Erythroblast (primary cell): ENCODE measurements around the gene YIF1A.

Source experiments
- DNase-seq, 2 experiments: peaks; one replicate each; lab custom pipeline; 2025; lab: John Stamatoyannopoulos, UW
- GATA1 ChIP-seq: IDR thresholded peaks from 2 replicates; pipeline ENCODE4 v1.6.1; 2011; ENCODE audit warnings: low read depth, mild to moderate bottlenecking, control low read depth, low read length, moderate library complexity
- POLR2A ChIP-seq: IDR thresholded peaks from 2 replicates; pipeline ENCODE4 v1.6.1; 2011; ENCODE audit warnings: mild to moderate bottlenecking, low read length

The YIF1A gene

GRCh38 chr11:66318600-66318970, 29.6 kb upstream of the YIF1A start:
- TF ChIP-seq GATA1, result no peak
- no peak for TF ChIP-seq POLR2A
- DNase-seq, result no peak

- TF ChIP-seq POLR2A (no peak), GATA1 (no peak)
- peak in 1 of 2 experiments; percentile 50 for DNase-seq
These were observed 29.0 kb upstream of the YIF1A start for GRCh38 chr11:66317723-66318599.

GRCh38 chr11:66317322-66317722, 28.4 kb upstream of the YIF1A start:
- TF ChIP-seq POLR2A (no peak), GATA1 (no peak)
- no peak for DNase-seq

- DNase-seq, result no peak
- TF ChIP-seq GATA1 (no peak), POLR2A (no peak)
These were observed 27.9 kb upstream of the YIF1A start, which contains the start of gene CD248 for GRCh38 chr11:66316849-66317251. CD248 (minus strand) TSS chr11:66317044; CDS start chr11:66317027, 17 bp downstream.

- TF ChIP-seq POLR2A, result no peak
- TF ChIP-seq GATA1, result no peak
- DNase-seq, result no peak
These were observed 27.2 kb upstream of the YIF1A start for GRCh38 chr11:66315921-66316811.

- DNase-seq, result no peak
- TF ChIP-seq GATA1 (no peak), POLR2A (no peak)
These were observed 26.5 kb upstream of the YIF1A start for GRCh38 chr11:66315498-66315885.

GRCh38 chr11:66314561-66315497, 25.9 kb upstream of the YIF1A start:
- TF ChIP-seq GATA1 (no peak), POLR2A (no peak)
- no peak for DNase-seq

- DNase-seq, result no peak
- TF ChIP-seq POLR2A (no peak), GATA1 (no peak)
These were observed 25.2 kb upstream of the YIF1A start for GRCh38 chr11:66314186-66314501.

GRCh38 chr11:66313321-66314185, 24.6 kb upstream of the YIF1A start:
- TF ChIP-seq POLR2A (no peak), GATA1 (no peak)
- DNase-seq, result no peak

GRCh38 chr11:66312549-66313320, 23.8 kb upstream of the YIF1A start:
- TF ChIP-seq GATA1 (no peak), POLR2A (no peak)
- peak; percentile 99 to 100 for DNase-seq

- TF ChIP-seq POLR2A, result no peak
- peak; percentile 29 for TF ChIP-seq GATA1
- DNase-seq, result peak; percentile 96 to 97
These were observed 23.1 kb upstream of the YIF1A start for GRCh38 chr11:66311965-66312548.
